Panc1 (cell line): ENCODE results near the gene ASTN2. TPM values are rescaled to one million over a fixed set of nuclear protein-coding genes. Genes with fewer than 3 reads are reported as not detected.
"Not testable (repeated sequence)": the region's sequence is repeated elsewhere in the genome, so short reads cannot be mapped to it uniquely, and the experiment has no call there.

ENCODE experiments used
- ATAC-seq: fragments of 200-7000 bp; cut with Tn5 transposase; 2 replicates; pipeline ENCODE4 v1.9.1; 2020; ENCODE audit warnings: mild to moderate bottlenecking, moderate library complexity
- BruUV-seq: library from RNA; stranded (reverse); fragments of 400-500 nt; replicated peaks from 2 replicates; lab custom pipeline; 2021; lab: Mats Ljungman, UMichigan
- CTCF ChIA-PET: fragments of 300-600 bp; sonication (Branson Sonifier 250); formaldehyde crosslinking; loops from one replicate; lab custom pipeline; 2022; ENCODE audit warnings: antibody characterized with exemption; lab: Charles Lee
- POLR2A ChIA-PET: fragments of 300-600 bp; sonication (Branson Sonifier 250); formaldehyde crosslinking; loops from one replicate; lab custom pipeline; 2022; ENCODE audit warnings: antibody characterized with exemption; lab: Charles Lee
- DNase-seq: peaks from one replicate; pipeline ENCODE4 v3.0.0-alpha.2; 2010; ENCODE audit warnings: low read depth, low spot score
- H3K27ac ChIP-seq: 2 replicates; pipeline ENCODE4 v1.5.1; 2011; ENCODE audit warnings: mild to moderate bottlenecking, low read length, inconsistent platforms
- H3K27me3 ChIP-seq: fragments of 200-500 bp; sonication (Bioruptor generic); 2 replicates; pipeline ENCODE4 v1.6.0; 2014; ENCODE audit warnings: low read length, inconsistent platforms; ENCODE audit not compliant: control insufficient read depth, insufficient read depth
- H3K36me3 ChIP-seq: fragments of 200-500 bp; sonication (Bioruptor generic); 2 replicates; pipeline ENCODE4 v1.5.1; 2014; ENCODE audit warnings: inconsistent platforms, mild to moderate bottlenecking, low read length, moderate library complexity; ENCODE audit not compliant: control insufficient read depth, insufficient read depth
- H3K4me1 ChIP-seq: 2 replicates; pipeline ENCODE4 v1.5.1; 2011; ENCODE audit warnings: inconsistent platforms, mild to moderate bottlenecking, low read length, moderate library complexity; ENCODE audit not compliant: control insufficient read depth, insufficient read depth
- H3K4me3 ChIP-seq, 2 experiments: 2 replicates each; pipeline ENCODE4 v1.5.1; 2011 to 2012; ENCODE audit warnings: low read depth in 2 of 2, low read length in 2 of 2, mild to moderate bottlenecking in 2 of 2, inconsistent platforms in 1 of 2, moderate library complexity in 1 of 2
- H3K9me3 ChIP-seq: fragments of 200-500 bp; sonication (Bioruptor generic); 2 replicates; pipeline ENCODE4 v1.5.1; 2014; ENCODE audit warnings: low read depth, mild to moderate bottlenecking, inconsistent platforms, low read length, moderate library complexity; ENCODE audit not compliant: control insufficient read depth, insufficient read depth
- POLR2AphosphoS5 ChIP-seq: IDR thresholded peaks from 2 replicates; pipeline ENCODE4 v1.6.1; 2012; ENCODE audit warnings: mild to moderate bottlenecking, low read depth, low read length, moderate library complexity
- SIN3A ChIP-seq: IDR thresholded peaks from 2 replicates; pipeline ENCODE4 v1.6.1; 2012; ENCODE audit warnings: low read depth, mild to moderate bottlenecking, low read length, moderate library complexity, borderline replicate concordance; ENCODE audit not compliant: insufficient read depth
- TCF7L2 ChIP-seq: IDR thresholded peaks from 2 replicates; pipeline ENCODE4 v1.6.1; 2011; ENCODE audit warnings: mild to moderate bottlenecking, low read depth, low read length, inconsistent platforms
- in situ Hi-C: cut with HindIII; loops from 2 replicates; pipeline ENCODE4 v1.10.0; 2016; ENCODE audit warnings: low sequenced_read_pairs, low pct_unique_long_range_greater_than_20kb
- intact Hi-C: fragments of 100-400 bp; cut with micrococcal nuclease; formaldehyde crosslinking; loops from one replicate; pipeline ENCODE4 v1.10.0; 2022; ENCODE audit not compliant: unreplicated experiment
- total RNA-seq: library from RNA; stranded (reverse); gene quantifications from one replicate; pipeline ENCODE4 v1.2.1, GENCODE V29; 2021; ENCODE audit not compliant: unreplicated experiment
- TF ChIP-seq, protein P1 (sequence below): fragments of 450-650 bp; IDR thresholded peaks from 2 replicates; pipeline ENCODE4 v1.5.1; 2017; ENCODE audit warnings: mild to moderate bottlenecking
- TF ChIP-seq, protein P2 (sequence below), 2 experiments: IDR thresholded peaks; 2 replicates each; pipeline ENCODE4 v1.6.1; 2011 to 2012; ENCODE audit warnings: low read depth in 2 of 2, control low read depth in 1 of 2, low read length in 1 of 2, mild to moderate bottlenecking in 1 of 2, moderate library complexity in 1 of 2; ENCODE audit not compliant: insufficient read depth in 1 of 2

Gene ASTN2
- total RNA-seq, 1 experiment from 2014 or later = 3.9 TPM

DNA sequence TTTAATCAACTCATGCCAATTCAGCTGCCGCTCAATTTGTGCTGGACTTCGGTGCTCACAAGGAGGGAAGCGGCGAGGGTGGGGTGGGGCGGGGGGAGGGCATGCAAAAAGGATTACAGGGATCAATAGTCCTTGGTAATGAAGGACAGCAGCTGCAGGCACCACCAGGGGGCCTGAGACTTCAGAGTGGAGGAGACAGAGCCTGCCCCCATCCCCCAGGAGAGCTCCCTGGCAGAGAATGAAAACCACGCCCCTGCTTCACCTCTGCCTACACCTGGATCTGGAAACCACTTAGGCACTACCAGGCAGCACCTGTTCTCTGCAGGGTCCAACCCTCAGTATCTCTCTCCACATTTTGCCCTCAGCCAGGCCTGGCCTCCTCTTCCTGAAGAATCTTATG, 572.2 kb downstream of the ASTN2 start:
- CTCF ChIA-PET = interaction anchor here (0.7 kb wide), 1 partner anchor 30 kb away, joined by 3 read pairs; no protein-coding TSS in a partner anchor
- no peak overlapping the region for H3K4me3 ChIP-seq
- no peaks in the 10 kb centered on the region for H3K36me3 ChIP-seq
- no peaks in the 10 kb centered on the region for H3K27me3 ChIP-seq
- H3K9me3 ChIP-seq = no peaks in the 10 kb centered on the region
- TF ChIP-seq, protein P1, sequence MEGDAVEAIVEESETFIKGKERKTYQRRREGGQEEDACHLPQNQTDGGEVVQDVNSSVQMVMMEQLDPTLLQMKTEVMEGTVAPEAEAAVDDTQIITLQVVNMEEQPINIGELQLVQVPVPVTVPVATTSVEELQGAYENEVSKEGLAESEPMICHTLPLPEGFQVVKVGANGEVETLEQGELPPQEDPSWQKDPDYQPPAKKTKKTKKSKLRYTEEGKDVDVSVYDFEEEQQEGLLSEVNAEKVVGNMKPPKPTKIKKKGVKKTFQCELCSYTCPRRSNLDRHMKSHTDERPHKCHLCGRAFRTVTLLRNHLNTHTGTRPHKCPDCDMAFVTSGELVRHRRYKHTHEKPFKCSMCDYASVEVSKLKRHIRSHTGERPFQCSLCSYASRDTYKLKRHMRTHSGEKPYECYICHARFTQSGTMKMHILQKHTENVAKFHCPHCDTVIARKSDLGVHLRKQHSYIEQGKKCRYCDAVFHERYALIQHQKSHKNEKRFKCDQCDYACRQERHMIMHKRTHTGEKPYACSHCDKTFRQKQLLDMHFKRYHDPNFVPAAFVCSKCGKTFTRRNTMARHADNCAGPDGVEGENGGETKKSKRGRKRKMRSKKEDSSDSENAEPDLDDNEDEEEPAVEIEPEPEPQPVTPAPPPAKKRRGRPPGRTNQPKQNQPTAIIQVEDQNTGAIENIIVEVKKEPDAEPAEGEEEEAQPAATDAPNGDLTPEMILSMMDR = no peak
- TF ChIP-seq SIN3A (no peak), TCF7L2 (no peak), POLR2AphosphoS5 (no peak)
- TF ChIP-seq, protein P2, sequence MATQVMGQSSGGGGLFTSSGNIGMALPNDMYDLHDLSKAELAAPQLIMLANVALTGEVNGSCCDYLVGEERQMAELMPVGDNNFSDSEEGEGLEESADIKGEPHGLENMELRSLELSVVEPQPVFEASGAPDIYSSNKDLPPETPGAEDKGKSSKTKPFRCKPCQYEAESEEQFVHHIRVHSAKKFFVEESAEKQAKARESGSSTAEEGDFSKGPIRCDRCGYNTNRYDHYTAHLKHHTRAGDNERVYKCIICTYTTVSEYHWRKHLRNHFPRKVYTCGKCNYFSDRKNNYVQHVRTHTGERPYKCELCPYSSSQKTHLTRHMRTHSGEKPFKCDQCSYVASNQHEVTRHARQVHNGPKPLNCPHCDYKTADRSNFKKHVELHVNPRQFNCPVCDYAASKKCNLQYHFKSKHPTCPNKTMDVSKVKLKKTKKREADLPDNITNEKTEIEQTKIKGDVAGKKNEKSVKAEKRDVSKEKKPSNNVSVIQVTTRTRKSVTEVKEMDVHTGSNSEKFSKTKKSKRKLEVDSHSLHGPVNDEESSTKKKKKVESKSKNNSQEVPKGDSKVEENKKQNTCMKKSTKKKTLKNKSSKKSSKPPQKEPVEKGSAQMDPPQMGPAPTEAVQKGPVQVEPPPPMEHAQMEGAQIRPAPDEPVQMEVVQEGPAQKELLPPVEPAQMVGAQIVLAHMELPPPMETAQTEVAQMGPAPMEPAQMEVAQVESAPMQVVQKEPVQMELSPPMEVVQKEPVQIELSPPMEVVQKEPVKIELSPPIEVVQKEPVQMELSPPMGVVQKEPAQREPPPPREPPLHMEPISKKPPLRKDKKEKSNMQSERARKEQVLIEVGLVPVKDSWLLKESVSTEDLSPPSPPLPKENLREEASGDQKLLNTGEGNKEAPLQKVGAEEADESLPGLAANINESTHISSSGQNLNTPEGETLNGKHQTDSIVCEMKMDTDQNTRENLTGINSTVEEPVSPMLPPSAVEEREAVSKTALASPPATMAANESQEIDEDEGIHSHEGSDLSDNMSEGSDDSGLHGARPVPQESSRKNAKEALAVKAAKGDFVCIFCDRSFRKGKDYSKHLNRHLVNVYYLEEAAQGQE (IDR thresholded peaks at IDR 0.05; ENCODE audit: insufficient read depth in 1 of 2, low read depth in 2 of 2, low read length in 1 of 2) = no peak
- ATAC-seq (no peak), DNase-seq (no peak)
- no TSS peak for BruUV-seq
- intact Hi-C loops (no loop called here), in situ Hi-C loops (no loop called here)
- POLR2A ChIA-PET = no interaction called here
- no peaks in the 10 kb centered on the region for H3K4me1 ChIP-seq
- no peak overlapping the region for H3K27ac ChIP-seq

DNA sequence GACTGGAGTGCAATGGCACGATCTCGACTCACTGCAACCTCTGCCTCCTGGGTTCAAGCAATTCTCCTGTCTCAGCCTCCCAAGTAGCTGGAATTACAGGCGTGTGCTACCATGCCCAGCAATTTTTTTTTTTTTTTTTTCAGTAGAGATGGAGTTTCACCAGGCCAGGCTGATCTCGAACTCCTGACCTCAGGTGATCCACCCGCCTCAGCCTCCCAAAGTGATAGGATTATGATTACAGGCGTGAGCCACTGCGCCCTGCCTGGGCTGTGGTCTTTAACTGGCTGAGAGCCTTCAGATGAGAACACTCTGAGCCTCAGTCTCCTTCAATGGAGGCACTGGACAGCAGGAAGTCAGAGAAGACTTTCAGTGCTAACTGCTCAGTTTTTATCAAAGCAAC, 576.4 kb downstream of the ASTN2 start:
- H3K9me3 ChIP-seq, H3K27me3 ChIP-seq, POLR2A ChIA-PET, H3K36me3 ChIP-seq, BruUV-seq, CTCF ChIA-PET, intact Hi-C loops, H3K27ac ChIP-seq, DNase-seq, H3K4me1 ChIP-seq, ATAC-seq, H3K4me3 ChIP-seq, in situ Hi-C loops: not testable (repeated sequence)

DNA sequence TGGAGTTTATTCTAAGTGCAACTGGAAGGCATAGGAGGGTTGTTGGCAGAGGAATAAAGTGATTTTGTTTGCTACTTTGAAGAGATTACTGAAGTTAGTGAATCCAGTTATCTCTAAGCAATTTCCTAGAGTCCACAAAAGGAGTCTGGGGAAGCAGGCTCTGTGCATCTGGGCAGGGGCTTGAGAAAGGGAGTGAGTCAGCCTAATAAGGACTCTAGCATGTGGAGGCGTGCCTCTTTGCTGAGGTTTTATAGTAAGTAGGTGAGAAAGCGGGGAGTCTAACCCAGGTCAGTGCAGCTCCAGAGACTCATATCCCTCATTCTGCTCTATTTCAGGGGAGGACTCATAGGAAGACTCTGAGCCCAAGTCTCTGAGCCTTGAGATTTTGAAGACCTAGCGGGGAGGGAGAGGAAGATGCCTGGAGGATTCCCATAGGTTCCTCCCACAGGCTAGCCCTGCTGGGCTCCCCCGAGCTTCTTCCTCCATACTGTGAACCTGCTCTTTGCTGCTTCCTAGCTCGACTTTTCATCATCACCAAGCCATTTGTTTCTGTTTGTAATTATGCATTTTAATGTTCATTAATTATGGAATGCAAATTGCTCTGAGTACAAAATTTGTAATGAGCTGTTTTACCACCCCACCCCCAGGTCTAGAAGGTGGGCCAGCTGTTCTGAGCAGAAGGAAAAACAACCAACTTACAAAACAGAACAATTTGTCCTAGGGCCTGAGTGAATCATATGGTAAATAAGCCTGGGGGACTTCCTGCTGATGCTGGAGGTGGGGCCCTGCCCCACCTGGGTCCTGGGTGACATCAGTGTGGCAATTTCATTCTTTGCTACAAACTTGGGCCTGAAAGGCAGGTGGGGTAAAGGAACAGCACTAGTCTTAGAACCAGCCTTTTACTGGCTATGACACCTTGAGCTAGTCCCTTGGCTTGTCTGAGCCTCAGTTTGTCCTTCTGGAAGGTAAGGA, 577.6 kb downstream of the ASTN2 start:
- Histone ChIP-seq H3K27ac (no peak overlapping the region), H3K36me3 (no peaks in the 10 kb centered on the region), H3K27me3 (no peaks in the 10 kb centered on the region), H3K9me3 (no peaks in the 10 kb centered on the region), H3K4me1 (no peaks in the 10 kb centered on the region), H3K4me3 (no peak overlapping the region)
- CTCF ChIA-PET = no interaction called here
- in situ Hi-C loops = no loop called here
- ATAC-seq = no peak
- no TSS peak for BruUV-seq
- POLR2A ChIA-PET = no interaction called here
- no peak for DNase-seq
- TF ChIP-seq SIN3A (no peak), TCF7L2 (no peak), POLR2AphosphoS5 (no peak)
- TF ChIP-seq, protein P2 (IDR thresholded peaks at IDR 0.05; ENCODE audit: insufficient read depth in 1 of 2, low read depth in 2 of 2, low read length in 1 of 2) = no peak
- TF ChIP-seq, protein P1 = no peak
- intact Hi-C loops = no loop called here
